ENCODE measurements around the gene CNGA3. TPM values are rescaled to one million over a fixed set of nuclear protein-coding genes. Genes with fewer than 3 reads are reported as not detected.

The CNGA3 gene
- total and polyA plus RNA-seq, 2 of the 4 experiments (the other 2 are of a cell fraction): under 0.01 TPM; not detected in 1

GRCh38 chr2:98311090-98311489 is 35.2 kb upstream of the CNGA3 start:
- no peak overlapping the region for H2AK9ac ChIP-seq (replicated peaks; ENCODE audit: low read depth, low read length, poor library complexity)
- dilution Hi-C loops (cut with HindIII; ENCODE audit: low sequenced_read_pairs, unreplicated experiment): no loop called here
- no peaks in the 10 kb centered on the region for H3K9me1 ChIP-seq (ENCODE audit: insufficient read depth, low read length)
- H4K5ac ChIP-seq (ENCODE audit: low read depth, low read length): no peak overlapping the region
- H3K79me1 ChIP-seq (ENCODE audit: low read depth in 1 of 2, low read length in 2 of 2): no peaks in the 10 kb centered on the region
- ChIA-PET CTCF (no interaction called here), POLR2A (ENCODE audit: unreplicated experiment) (no interaction called here)
- intact Hi-C loops (cut with micrococcal nuclease): no loop called here
- H3K56ac ChIP-seq (ENCODE audit: extremely low read depth, insufficient read depth, low read length): no peak overlapping the region
- H2BK120ac ChIP-seq (ENCODE audit: low read depth, low read length): no peak overlapping the region
- no peak overlapping the region for H3K4me2 ChIP-seq (ENCODE audit: low read depth, low read length)
- H2BK20ac ChIP-seq (ENCODE audit: low read depth, low read length): no peak overlapping the region
- no peak overlapping the region for H3K27ac ChIP-seq (ENCODE audit: insufficient read depth, low read length)
- no peak overlapping the region for H2BK15ac ChIP-seq (ENCODE audit: low read depth, low read length)
- no peak overlapping the region for H3K14ac ChIP-seq (replicated peaks; ENCODE audit: low read depth, low read length)
- BruUV-seq (replicated peaks): no TSS peak
- DNase-seq (no peak), ATAC-seq (ENCODE audit: low read depth) (no peak)
- H4K20me1 ChIP-seq (ENCODE audit: insufficient read depth, low read length): no peaks in the 10 kb centered on the region
- H3K4me1 ChIP-seq (ENCODE audit: control insufficient read depth, insufficient read depth, low read length): no peaks in the 10 kb centered on the region
- no peak overlapping the region for H3K23ac ChIP-seq (ENCODE audit: low read depth, low read length)
- no peak overlapping the region for H4K8ac ChIP-seq (ENCODE audit: low read depth in 2 of 2, low read length in 2 of 2)
- H3K4ac ChIP-seq (ENCODE audit: low read depth, low read length): no peak overlapping the region
- no peak overlapping the region for H4K91ac ChIP-seq (ENCODE audit: insufficient read depth, low read depth, low read length)
- no peak overlapping the region for H3K9ac ChIP-seq (ENCODE audit: low read depth, low read length)
- WGBS, 2 experiments (ENCODE audit: extremely low coverage in 2 of 2, insufficient read length in 1 of 2): no CpG with 5 or more reads among the region's 3 CpGs
- no peak overlapping the region for H3K18ac ChIP-seq (ENCODE audit: low read depth, low read length)
- no peak overlapping the region for H3K4me3 ChIP-seq (ENCODE audit: insufficient read depth, low read depth, low read length)
- H2AK5ac ChIP-seq (ENCODE audit: low read depth, low read length): no peak overlapping the region
- H3K36me3 ChIP-seq (ENCODE audit: control insufficient read depth, insufficient read depth, low read length): no peaks in the 10 kb centered on the region
- in situ Hi-C loops (cut with MboI; ENCODE audit: low sequenced_read_pairs): no loop called here
- H3K27me3 ChIP-seq (ENCODE audit: control insufficient read depth, insufficient read depth, low read length): peaks cover 8% of the 10 kb centered on the region
- no peaks in the 10 kb centered on the region for H3K9me3 ChIP-seq (ENCODE audit: control insufficient read depth, insufficient read depth, low read length)
- H2AFZ ChIP-seq (replicated peaks; ENCODE audit: low read length, poor library complexity): no peak overlapping the region
- H2BK5ac ChIP-seq (ENCODE audit: low read depth, low read length, poor library complexity, severe bottlenecking): no peak overlapping the region
- TF ChIP-seq POLR2A (IDR thresholded peaks at IDR 0.05; ENCODE audit: low read depth, low read length) (no peak), CHD1 (IDR thresholded peaks at IDR 0.05; ENCODE audit: low read depth, low read length) (no peak), MAFK (IDR thresholded peaks at IDR 0.05; ENCODE audit: low read depth, low read length) (peak; percentile 92), CEBPB (IDR thresholded peaks at IDR 0.05; ENCODE audit: low read depth, low read length) (no peak), RAD21 (IDR thresholded peaks at IDR 0.05; ENCODE audit: low read length) (no peak)

Measured in IMR-90 (cell line).